Mononuclear cell (primary cell): ENCODE data around the gene RAPGEF4. TPM values are rescaled to one million over a fixed set of nuclear protein-coding genes. Genes with fewer than 3 reads are reported as not detected.

ENCODE experiments used
- H3K27me3 ChIP-seq: 2 replicates; pipeline ENCODE4 v1.6.0; 2011; ENCODE audit warnings: low read length, control low read depth; ENCODE audit not compliant: insufficient read depth
- H3K4me1 ChIP-seq: 2 replicates; pipeline ENCODE4 v1.5.1; 2011; ENCODE audit warnings: mild to moderate bottlenecking, low read length, control low read depth; ENCODE audit not compliant: insufficient read depth
- H3K4me3 ChIP-seq: 2 replicates; pipeline ENCODE4 v1.5.1; 2011; ENCODE audit warnings: mild to moderate bottlenecking, low read length, moderate library complexity
- H3K9me3 ChIP-seq: 2 replicates; pipeline ENCODE4 v1.5.1; 2011; ENCODE audit warnings: low read depth, mild to moderate bottlenecking, control low read depth, low read length
- total RNA-seq: library from RNA; depleted of rRNA; stranded (reverse); fragments of >200 nt; gene quantifications from one replicate; pipeline ENCODE4 v1.2.3, GENCODE V29; 2012

The RAPGEF4 gene
- total RNA-seq, 1 donor: 2.4 TPM

GRCh38 chr2:173059292-173059691, 323.6 kb downstream of the RAPGEF4 start:
- Histone ChIP-seq H3K9me3 (no peaks in the 10 kb centered on the region), H3K27me3 (no peaks in the 10 kb centered on the region), H3K4me3 (no peak overlapping the region), H3K4me1 (peaks cover 27% of the 10 kb centered on the region)

- Histone ChIP-seq H3K9me3 (no peaks in the 10 kb centered on the region), H3K4me3 (no peak overlapping the region), H3K4me1 (peaks cover 27% of the 10 kb centered on the region), H3K27me3 (no peaks in the 10 kb centered on the region)
Measured at GRCh38 chr2:173059971-173060461, 324.4 kb downstream of the RAPGEF4 start.

GRCh38 chr2:173062801-173063200, 327.2 kb downstream of the RAPGEF4 start:
- Histone ChIP-seq H3K27me3 (peaks cover 3% of the 10 kb centered on the region), H3K4me1 (peaks cover 18% of the 10 kb centered on the region), H3K4me3 (no peak overlapping the region), H3K9me3 (no peaks in the 10 kb centered on the region)

GRCh38 chr2:173064151-173064805, 328.6 kb downstream of the RAPGEF4 start:
- H3K9me3 ChIP-seq: no peaks in the 10 kb centered on the region
- peaks cover 9% of the 10 kb centered on the region for H3K27me3 ChIP-seq
- H3K4me3 ChIP-seq: no peak overlapping the region
- peaks cover 5% of the 10 kb centered on the region for H3K4me1 ChIP-seq

- Histone ChIP-seq H3K4me3 (no peak overlapping the region), H3K27me3 (peaks cover 12% of the 10 kb centered on the region), H3K4me1 (no peaks in the 10 kb centered on the region), H3K9me3 (no peaks in the 10 kb centered on the region)
Measured at GRCh38 chr2:173066887-173067676, 331.4 kb downstream of the RAPGEF4 start.

GRCh38 chr2:173075056-173075780, 339.6 kb downstream of the RAPGEF4 start:
- Histone ChIP-seq H3K4me1 (peaks cover 11% of the 10 kb centered on the region), H3K4me3 (peak overlapping the region; percentile 66), H3K27me3 (no peaks in the 10 kb centered on the region), H3K9me3 (no peaks in the 10 kb centered on the region)

- Histone ChIP-seq H3K4me1 (peaks cover 11% of the 10 kb centered on the region), H3K4me3 (peak within 1 kb of the TSS; percentile 66), H3K9me3 (no peaks in the 10 kb centered on the region), H3K27me3 (no peaks in the 10 kb centered on the region)
Measured at GRCh38 chr2:173075781-173076580, 340.3 kb downstream of the RAPGEF4 start, which contains the start of gene MAP3K20. Gene MAP3K20 (plus strand): TSS chr2:173075846. CDS start chr2:173091032, 15,186 bp downstream.

GRCh38 chr2:173076581-173077345, 341.1 kb downstream of the RAPGEF4 start:
- peak overlapping the region; percentile 66 for H3K4me3 ChIP-seq
- peaks cover 11% of the 10 kb centered on the region for H3K4me1 ChIP-seq
- H3K27me3 ChIP-seq: no peaks in the 10 kb centered on the region
- no peaks in the 10 kb centered on the region for H3K9me3 ChIP-seq

GRCh38 chr2:173077506-173078177, 342.0 kb downstream of the RAPGEF4 start:
- H3K9me3 ChIP-seq: no peaks in the 10 kb centered on the region
- no peaks in the 10 kb centered on the region for H3K27me3 ChIP-seq
- no peak overlapping the region for H3K4me3 ChIP-seq
- H3K4me1 ChIP-seq: peaks cover 11% of the 10 kb centered on the region

GRCh38 chr2:173079141-173079540, 343.5 kb downstream of the RAPGEF4 start:
- no peak overlapping the region for H3K4me3 ChIP-seq

GRCh38 chr2:173079973-173080860, 344.6 kb downstream of the RAPGEF4 start:
- peaks cover 8% of the 10 kb centered on the region for H3K4me1 ChIP-seq
- H3K4me3 ChIP-seq: no peak overlapping the region
- no peaks in the 10 kb centered on the region for H3K9me3 ChIP-seq
- H3K27me3 ChIP-seq: no peaks in the 10 kb centered on the region

More at GRCh38 chr2:173079141-173079540, 343.5 kb downstream of the RAPGEF4 start:
- H3K9me3 ChIP-seq: no peaks in the 10 kb centered on the region
- H3K27me3 ChIP-seq: no peaks in the 10 kb centered on the region
- peaks cover 11% of the 10 kb centered on the region for H3K4me1 ChIP-seq

- Histone ChIP-seq H3K9me3 (no peaks in the 10 kb centered on the region), H3K27me3 (no peaks in the 10 kb centered on the region), H3K4me1 (no peaks in the 10 kb centered on the region), H3K4me3 (no peak overlapping the region)
Measured at GRCh38 chr2:173086518-173087213, 351.0 kb downstream of the RAPGEF4 start.
